Heart left ventricle (tissue), 13 donors: ENCODE measurements around the gene ANKDD1A.

Experiments used
- POLR2A ChIP-seq, 2 donors: fragments of 450-650 bp; IDR thresholded peaks; one replicate each; pipeline ENCODE4 v1.6.1; 2017; ENCODE audit warnings: antibody characterized with exemption in 2 of 2, mild to moderate bottlenecking in 2 of 2, moderate library complexity in 2 of 2
- TF ChIP-seq, protein P1 (sequence below), 12 donors: fragments of 200-600 bp; sonication (generic) in 4 of 12; IDR thresholded peaks; one replicate each; pipeline versions ENCODE4 v1.5.0 to v1.8.0; 2018 to 2022; ENCODE audit warnings: antibody characterized with exemption in 12 of 12, mild to moderate bottlenecking in 5 of 12
- donor health status: ischemic (EF 13 %, LVEDD 7.1; RV severe dilation, severe dysfunction).
- donor health status: DM: no; HTN: yes; CAD: no.
- donor health status: DM: no; HTN: no; CAD: no.
- donor health status: ischemic (EF 25% LVEDD 6.9; RV normal size, moderate dysfunction).
- donor health status: ischemic (EF 25% LVEDD 5.7; RV mildly dilated, moderate dysfunction).
- donor health status: ischemic (EF 35%, LVEDD 5.7; RV mildly dilated, moderate dysfunction).
- donor health status: nonischemic (EF 11% LVEDD 7.7; RV severe dilation, severe dysfunction).
- donor health status: DM: yes; HTN: yes; CAD: no.
- donor health status: PGD.
- donor health status: ischemic (EF 29% LVEDD 5.4; RV normal size, mild dysfunction).
- donor health status: nonischemic (EF 23%, LVEDD 6.1; RV moderate dilation, normal function).

- TF ChIP-seq, protein P1, sequence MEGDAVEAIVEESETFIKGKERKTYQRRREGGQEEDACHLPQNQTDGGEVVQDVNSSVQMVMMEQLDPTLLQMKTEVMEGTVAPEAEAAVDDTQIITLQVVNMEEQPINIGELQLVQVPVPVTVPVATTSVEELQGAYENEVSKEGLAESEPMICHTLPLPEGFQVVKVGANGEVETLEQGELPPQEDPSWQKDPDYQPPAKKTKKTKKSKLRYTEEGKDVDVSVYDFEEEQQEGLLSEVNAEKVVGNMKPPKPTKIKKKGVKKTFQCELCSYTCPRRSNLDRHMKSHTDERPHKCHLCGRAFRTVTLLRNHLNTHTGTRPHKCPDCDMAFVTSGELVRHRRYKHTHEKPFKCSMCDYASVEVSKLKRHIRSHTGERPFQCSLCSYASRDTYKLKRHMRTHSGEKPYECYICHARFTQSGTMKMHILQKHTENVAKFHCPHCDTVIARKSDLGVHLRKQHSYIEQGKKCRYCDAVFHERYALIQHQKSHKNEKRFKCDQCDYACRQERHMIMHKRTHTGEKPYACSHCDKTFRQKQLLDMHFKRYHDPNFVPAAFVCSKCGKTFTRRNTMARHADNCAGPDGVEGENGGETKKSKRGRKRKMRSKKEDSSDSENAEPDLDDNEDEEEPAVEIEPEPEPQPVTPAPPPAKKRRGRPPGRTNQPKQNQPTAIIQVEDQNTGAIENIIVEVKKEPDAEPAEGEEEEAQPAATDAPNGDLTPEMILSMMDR (IDR thresholded peaks at IDR 0.05) = no peak
- TF ChIP-seq POLR2A (IDR thresholded peaks at IDR 0.05) = no peak
Observed at GRCh38 chr15:64875641-64876223, 36.0 kb upstream of the ANKDD1A start.
